HG03139 (cell line): ENCODE results near the gene PDRG1.
"Not testable (repeated sequence)": the region's sequence is repeated elsewhere in the genome, so short reads cannot be mapped to it uniquely, and the experiment has no call there.

Experiments
- ATAC-seq: cut with Tn5 transposase; IDR thresholded peaks from one replicate; pipeline ENCODE4 v1.9.1; 2021; ENCODE audit not compliant: unreplicated experiment

The PDRG1 gene

DNA sequence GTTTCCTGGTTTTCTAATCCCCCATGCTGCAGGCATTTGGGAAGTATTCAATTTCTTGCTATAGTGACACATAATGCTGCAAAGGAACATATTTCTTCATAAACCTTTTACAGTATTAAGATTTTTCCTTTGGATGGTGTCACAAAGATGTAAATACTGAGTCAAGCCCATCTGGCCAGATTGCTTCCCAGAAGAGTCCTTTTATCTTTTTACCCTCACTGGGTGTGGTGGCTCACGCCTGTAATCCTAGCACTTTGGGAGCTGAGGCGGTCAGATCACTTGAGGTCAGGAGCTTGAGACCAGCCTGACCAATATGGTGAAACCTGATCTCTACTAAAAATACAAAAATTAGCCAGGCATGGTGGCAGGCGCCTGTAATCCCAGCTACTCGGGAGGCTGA lies 22.2 kb downstream of the PDRG1 start:
- ATAC-seq, result not testable (repeated sequence)

GRCh38 chr20:31927627-31928159 lies 24.2 kb downstream of the PDRG1 start:
- no peak for ATAC-seq

- no peak for ATAC-seq
These were observed 25.4 kb downstream of the PDRG1 start for GRCh38 chr20:31926493-31926892.

GRCh38 chr20:31925631-31926030 lies 26.2 kb downstream of the PDRG1 start:
- ATAC-seq, result no peak

GRCh38 chr20:31924561-31924960 lies 27.3 kb downstream of the PDRG1 start:
- ATAC-seq, result no peak

DNA sequence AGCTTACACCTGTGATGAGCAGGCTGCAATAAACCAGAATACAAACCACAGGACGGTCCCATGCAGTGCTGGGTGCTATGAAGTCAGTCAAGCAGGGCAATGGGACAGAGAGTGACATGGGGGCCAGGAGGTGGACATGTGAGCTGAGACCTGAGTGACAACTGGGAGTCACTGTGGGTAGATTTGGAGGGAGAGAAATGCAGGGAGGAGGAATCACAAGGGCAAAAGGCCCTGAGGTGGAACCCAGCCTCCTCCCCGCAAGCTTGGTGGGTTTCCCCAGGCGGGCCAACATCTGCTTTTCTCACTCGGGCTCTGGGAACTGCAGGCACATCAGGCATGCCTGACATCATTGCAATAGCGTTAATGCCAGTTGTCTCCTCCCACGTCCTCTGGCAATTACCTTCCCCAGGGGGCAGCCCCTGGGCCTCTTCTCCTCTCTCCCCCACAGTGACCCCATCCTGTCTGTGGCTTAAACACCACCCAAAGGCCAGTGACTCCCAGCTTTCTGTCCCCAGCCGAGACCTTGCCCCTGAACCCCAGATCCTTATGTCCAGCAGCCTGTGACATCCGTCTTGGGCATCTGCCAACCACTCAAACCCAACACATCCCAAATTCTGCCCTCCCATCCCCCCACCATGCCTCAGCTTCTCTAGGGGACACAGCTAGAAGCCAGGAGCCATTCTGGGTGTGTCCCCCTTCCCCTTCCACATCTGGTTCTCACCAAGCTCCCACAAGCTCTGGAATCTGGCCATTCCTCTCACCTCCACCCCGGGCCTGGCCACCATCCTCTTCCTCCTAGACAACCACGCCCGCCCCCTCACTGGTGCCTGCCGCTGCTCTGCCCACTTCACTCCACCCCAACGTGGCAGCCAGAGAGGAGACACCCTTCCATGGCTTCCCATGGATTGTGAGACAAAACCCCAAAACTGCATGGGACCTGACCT lies 28.2 kb downstream of the PDRG1 start:
- no peak for ATAC-seq

GRCh38 chr20:31922588-31922987 lies 29.3 kb downstream of the PDRG1 start:
- ATAC-seq, result no peak

DNA sequence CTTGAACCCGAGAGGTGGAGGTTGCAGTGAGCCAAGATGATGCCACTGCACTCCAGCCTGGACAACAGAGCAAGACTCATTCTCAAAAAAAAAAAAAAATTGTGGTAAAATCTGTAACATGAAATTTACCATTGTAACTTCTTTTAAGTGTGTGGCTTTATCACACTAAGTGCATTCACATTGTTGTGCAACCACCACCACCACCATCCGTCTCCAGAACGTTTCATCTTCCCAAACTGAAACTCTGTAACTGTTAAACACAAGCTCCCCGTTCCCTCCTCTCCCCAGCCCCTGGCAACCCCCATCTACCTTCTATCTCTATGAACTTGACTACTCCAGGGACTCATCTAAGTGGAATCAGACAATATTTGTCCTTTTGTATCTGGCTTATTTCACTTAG lies 29.7 kb downstream of the PDRG1 start:
- no peak for ATAC-seq

GRCh38 chr20:31921480-31921879 lies 30.4 kb downstream of the PDRG1 start:
- ATAC-seq, result not testable (repeated sequence)

DNA sequence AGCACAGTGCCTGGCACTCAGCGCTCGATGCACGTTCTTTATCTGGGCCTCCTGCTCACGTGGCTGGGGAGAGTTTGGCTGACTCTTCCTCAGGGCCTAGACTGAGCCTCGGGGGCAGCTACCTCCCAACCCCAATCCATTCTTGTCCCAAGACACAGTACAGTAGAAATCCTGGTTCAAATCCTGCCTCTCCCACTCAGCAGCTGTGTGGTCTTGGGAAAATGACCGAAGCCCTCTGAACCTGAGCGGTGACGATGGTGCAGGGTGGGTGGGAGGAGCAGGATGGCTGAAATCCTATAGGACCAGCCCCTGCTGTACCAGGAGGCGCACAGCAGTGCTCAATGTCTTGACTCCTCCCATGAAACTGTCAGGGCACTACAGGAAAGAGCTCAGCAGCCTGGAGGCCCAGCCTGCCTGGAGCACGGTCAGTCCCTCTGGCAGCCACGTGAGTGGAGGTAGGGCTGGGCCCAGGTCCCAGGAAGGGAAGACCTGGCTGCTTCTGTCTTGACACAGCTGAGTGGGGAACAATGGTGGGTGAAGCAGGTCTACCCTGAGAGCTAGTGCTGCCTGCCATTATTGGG lies 31.5 kb downstream of the PDRG1 start:
- ATAC-seq, result no peak

DNA sequence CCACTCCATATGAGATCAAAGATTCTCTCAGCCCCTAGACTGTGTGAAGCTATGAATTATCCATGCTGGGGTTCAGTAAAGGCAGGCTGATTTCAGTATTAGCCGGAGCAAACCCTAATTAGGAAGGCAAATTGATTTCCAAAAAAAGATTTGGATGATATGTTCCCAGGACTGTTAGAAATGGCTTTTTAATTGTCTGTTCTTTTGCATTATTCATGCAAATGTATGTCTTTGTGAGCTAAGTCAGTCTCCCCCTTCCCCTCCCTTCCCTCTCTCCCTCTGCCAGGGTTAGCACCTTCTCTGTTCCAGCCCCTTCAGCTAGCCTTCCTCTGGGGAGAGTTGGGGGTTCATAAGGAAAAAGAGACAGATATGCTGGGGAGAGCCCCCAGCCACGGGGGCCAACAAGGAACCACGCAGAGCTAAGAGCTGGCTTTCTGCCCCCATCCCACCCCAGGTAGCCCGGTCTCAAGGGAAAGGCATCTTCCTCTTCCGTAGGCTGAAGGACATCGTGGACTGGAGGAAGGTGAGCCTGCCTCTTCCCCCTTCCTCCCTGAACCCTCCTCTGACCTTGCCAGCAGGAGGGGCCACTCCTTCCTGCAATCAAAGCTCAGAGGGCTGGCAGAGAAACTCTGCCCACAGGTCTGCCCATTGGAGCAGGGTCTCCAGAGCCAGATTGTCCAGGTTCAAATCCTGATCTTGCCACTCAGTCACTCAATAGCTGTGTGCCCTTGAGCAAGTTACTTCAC lies 32.3 kb downstream of the PDRG1 start:
- ATAC-seq, result no peak

GRCh38 chr20:31918466-31919105 lies 33.3 kb downstream of the PDRG1 start:
- no peak for ATAC-seq

- ATAC-seq, result not testable (repeated sequence)
These were observed 33.9 kb downstream of the PDRG1 start for GRCh38 chr20:31917962-31918412.

DNA sequence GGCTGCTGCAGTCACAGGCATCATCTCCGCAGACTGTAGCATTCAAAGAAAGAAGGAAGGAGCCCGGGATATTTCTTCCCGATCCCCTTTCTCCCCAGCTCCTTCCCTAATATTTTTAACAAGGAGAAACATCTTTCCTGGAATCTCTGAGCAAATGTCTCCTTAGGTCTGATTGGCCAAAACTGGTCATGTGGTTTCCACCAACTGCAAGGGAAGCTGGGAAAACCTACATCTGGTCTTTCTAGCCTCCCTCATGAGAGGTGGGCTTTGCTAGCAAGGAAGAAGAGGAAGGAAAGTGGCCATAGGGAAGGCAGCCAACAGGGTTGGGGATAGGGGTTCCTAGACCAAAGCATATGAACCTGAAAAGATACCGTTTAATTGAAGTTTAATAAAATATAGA lies 35.1 kb downstream of the PDRG1 start:
- no peak for ATAC-seq

DNA sequence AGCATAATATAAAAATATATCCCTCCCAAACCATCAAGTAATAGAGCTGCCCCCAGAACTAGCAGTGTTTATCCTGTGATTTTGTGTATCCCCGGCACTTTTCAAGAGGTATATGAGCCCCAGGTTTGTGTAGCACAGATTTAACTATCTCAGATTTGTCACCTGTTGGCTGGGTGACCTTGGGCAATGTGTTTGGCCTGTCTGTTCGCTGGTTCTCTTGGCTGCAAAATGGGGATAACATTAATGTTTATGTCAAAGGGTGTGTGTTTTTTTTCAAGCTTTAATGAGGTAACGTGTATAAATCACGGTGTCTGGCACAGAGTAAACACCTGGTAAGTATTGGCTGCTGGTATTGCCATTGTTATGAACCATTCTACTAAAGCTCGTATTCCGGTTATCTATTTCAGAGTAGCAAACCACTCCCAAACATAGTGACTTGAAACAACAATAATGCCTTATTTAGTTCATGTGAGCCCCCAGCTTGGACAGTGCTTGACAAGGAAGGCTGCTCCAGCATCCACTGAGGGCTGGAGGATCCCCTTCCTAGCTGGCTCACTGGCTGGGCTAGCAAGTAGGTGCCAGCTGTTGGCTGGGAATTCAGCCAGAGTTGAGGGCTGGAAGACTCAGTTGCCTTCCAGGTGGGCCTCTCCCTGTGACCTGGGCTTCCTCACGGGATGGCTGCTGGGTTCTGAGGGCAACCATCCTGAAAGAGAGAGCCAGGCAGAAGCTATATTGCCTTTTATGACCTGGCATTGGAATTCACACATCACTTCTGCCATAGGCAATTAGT lies 36.2 kb downstream of the PDRG1 start:
- ATAC-seq, result no peak

GRCh38 chr20:31914170-31914569 lies 37.7 kb downstream of the PDRG1 start:
- no peak for ATAC-seq

DNA sequence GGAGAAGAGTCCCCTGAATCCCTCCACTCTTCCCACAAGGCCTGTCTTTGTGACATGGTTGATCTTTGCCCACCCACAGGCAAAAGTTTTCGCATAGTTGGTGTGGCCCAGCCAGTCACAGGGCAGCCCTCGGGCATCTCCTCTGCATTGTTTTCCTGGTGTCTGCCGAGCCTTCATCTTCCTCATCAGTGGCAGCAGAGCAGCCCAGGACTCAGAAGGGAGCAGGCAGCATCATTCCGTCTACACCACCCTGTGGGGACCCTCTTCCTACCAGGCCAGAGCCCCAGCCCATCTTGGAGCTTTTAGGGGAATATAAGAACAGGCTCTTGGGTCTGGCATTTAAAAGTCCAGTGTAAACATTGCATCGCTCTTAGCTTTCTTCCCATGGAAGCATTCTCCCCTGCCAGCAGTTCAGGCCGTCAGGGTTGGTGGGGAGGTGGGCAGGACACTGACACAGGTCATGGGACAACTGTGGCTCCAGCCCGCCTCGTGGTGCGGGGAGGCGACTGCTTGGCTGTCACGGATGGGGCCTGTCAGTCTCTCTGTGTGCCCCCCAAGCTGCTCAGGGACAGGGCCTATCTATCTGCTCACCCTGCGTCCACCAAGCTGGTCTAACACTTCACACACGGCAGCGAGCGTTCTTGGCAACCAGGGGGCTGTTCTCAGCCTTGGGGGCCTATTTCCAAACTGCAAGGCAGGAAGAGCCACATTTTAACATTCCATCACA lies 38.3 kb downstream of the PDRG1 start:
- no peak for ATAC-seq

DNA sequence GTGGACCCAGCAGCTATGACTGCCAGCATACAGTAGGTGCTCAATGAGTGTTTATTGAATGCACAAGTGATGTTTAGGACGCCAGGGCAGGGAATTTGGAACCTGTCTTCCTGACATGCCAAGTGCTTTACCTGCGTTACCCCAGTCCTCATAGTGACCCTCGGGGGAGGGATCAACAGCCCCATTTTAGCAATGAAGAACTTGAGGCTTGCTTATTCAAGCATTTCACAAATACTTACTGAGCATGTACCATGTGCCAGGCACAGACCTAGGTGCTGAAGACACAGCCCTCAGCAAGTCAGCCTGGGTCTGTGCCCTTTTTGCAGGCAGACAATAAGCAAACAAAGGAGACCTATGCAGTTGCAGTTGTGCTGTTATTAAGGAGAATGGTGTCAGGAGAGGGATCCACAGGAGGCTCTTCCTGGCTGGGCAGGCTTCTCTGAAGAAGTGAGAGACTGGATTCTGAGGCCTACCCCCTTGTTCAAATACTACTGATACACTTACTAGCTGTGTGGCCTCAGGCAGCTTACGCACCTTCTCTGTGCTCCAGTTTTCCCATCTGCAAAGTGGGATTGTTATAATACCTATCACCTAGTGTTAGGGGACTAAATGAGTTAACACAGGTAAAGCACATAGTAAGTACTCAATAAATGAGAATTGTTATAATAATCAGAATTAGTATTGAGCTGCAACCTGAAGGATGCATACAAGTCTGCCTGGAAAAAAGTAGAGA lies 41.6 kb downstream of the PDRG1 start:
- ATAC-seq, result no peak
